Cerebellar nuclear complex (tissue), 1 donor: ENCODE measurements around the gene MCC.

Source experiments
- DNase-seq, 2 experiments: peaks; one replicate each; lab custom pipeline; 2025; lab: John Stamatoyannopoulos, UW

Gene MCC

GRCh38 chr5:113202287-113202686, 286.0 kb downstream of the MCC start:
- DNase-seq = no peak

GRCh38 chr5:113201715-113202114, 286.5 kb downstream of the MCC start:
- no peak for DNase-seq

- DNase-seq = no peak
These were observed 288.9 kb downstream of the MCC start for GRCh38 chr5:113199122-113199905.

- no peak for DNase-seq
These were observed 290.6 kb downstream of the MCC start for GRCh38 chr5:113197456-113198200.

- DNase-seq = no peak
These were observed 292.5 kb downstream of the MCC start for GRCh38 chr5:113195771-113196170.

GRCh38 chr5:113195251-113195650, 293.0 kb downstream of the MCC start:
- no peak for DNase-seq

- DNase-seq = no peak
These were observed 293.7 kb downstream of the MCC start for GRCh38 chr5:113194591-113194990.

GRCh38 chr5:113194125-113194524, 294.1 kb downstream of the MCC start:
- DNase-seq = no peak

- no peak for DNase-seq
These were observed 294.8 kb downstream of the MCC start for GRCh38 chr5:113193311-113193978.

GRCh38 chr5:113192541-113192940, 295.7 kb downstream of the MCC start:
- no peak for DNase-seq

- no peak for DNase-seq
These were observed 297.9 kb downstream of the MCC start for GRCh38 chr5:113190347-113190746.

GRCh38 chr5:113189291-113189690, 299.0 kb downstream of the MCC start:
- DNase-seq = no peak

- DNase-seq = no peak
These were observed 299.8 kb downstream of the MCC start for GRCh38 chr5:113188436-113188835.

- DNase-seq = no peak
These were observed 300.3 kb downstream of the MCC start for GRCh38 chr5:113187906-113188305.

GRCh38 chr5:113186061-113186460, 302.2 kb downstream of the MCC start:
- no peak for DNase-seq

GRCh38 chr5:113183694-113184093, 304.6 kb downstream of the MCC start:
- no peak for DNase-seq

- no peak for DNase-seq
These were observed 305.5 kb downstream of the MCC start for GRCh38 chr5:113182658-113183344.

- no peak for DNase-seq
These were observed 306.3 kb downstream of the MCC start for GRCh38 chr5:113181853-113182490.

GRCh38 chr5:113181409-113181808, 306.8 kb downstream of the MCC start:
- DNase-seq = no peak

- no peak for DNase-seq
These were observed 309.1 kb downstream of the MCC start for GRCh38 chr5:113179156-113179555.

- no peak for DNase-seq
These were observed 310.0 kb downstream of the MCC start for GRCh38 chr5:113178073-113178779.
